Measurements from ENCODE around the gene TPCN2. TPM values are rescaled to one million over a fixed set of nuclear protein-coding genes. Genes with fewer than 3 reads are reported as not detected.

The TPCN2 gene
- total and polyA plus RNA-seq, 2 of the 4 experiments (the other 2 are of a cell fraction): 3.4 to 8.0 TPM

DNA sequence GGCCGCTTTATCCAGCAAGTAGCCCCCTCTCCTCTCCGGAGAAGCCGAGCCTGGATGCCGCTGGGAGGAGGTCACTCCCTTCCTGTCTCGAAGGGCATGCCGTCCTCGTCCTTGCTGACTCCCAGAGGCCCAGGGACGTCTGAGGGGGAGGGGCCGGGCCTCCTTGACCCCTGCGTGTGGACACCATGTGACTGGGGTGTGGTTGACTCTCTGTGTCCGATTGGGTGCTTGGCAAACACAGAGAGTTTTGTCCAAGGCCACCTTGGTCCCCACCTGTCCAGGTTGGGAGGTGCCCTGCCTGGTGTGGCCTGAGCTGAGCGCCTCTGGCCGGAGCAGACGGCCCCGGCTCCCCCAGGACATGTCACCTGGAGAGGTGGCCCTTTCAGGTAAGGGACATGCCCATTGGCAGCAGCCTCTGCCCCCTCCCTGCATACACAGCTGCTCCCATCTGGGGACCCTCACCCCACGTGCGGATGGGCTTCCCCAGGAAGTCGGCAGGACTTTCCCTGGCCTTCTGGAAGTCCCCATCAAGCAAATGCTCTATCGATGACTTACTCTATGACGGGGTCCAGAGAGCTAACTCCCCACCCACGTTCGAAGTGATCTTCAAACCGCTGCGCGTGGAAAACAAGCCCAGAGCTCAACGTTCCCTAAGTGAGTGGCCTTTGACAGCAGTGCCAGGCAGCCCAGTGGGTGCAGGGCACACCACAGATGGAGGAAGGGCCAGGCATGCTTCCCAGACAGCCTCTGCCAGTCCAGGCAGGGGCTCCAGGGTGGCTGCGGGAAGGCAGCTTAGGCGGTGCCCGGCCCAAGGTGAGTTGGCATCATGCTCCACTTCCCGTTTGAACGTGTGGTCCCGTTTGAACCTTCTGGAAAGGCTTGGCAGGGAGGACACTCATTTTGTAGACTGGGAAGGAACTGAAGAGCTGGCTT, 106.8 kb downstream of the TPCN2 start, which contains the start of gene SMIM38:
SMIM38 (plus strand) TSS at position 634 of the 933 bp plus-strand sequence. CDS start 1,912 bp downstream, outside the sequence.
- H3K14ac ChIP-seq (replicated peaks; ENCODE audit: low read depth, low read length): peak within 1 kb of the TSS; percentile 83

More for the DNA sequence above, 106.8 kb downstream of the TPCN2 start, which contains the start of gene SMIM38:
- H3K9me3 ChIP-seq (ENCODE audit: control insufficient read depth, insufficient read depth, low read length): no peaks in the 10 kb centered on the region
- H3K9me1 ChIP-seq (ENCODE audit: insufficient read depth, low read length): peaks cover 3% of the 10 kb centered on the region
- BruUV-seq (replicated peaks): no TSS peak
- H3K4me1 ChIP-seq (ENCODE audit: control insufficient read depth, insufficient read depth, low read length): peaks cover 20% of the 10 kb centered on the region
- peak within 1 kb of the TSS; percentile 83 for H2AFZ ChIP-seq (replicated peaks; ENCODE audit: low read length, poor library complexity)
- TF ChIP-seq MXI1 (IDR thresholded peaks at IDR 0.05; ENCODE audit: borderline replicate concordance, low read depth, low read length): no peak
- peak within 1 kb of the TSS; percentile 52 to 80 for H4K8ac ChIP-seq (ENCODE audit: low read depth in 2 of 2, low read length in 2 of 2)
- in situ Hi-C loops (cut with MboI; ENCODE audit: low sequenced_read_pairs): no loop called here
- H2AK5ac ChIP-seq (ENCODE audit: low read depth, low read length): peak within 1 kb of the TSS; percentile 97
- peak within 1 kb of the TSS; percentile 73; the same call in 1 of the 3 replicates for H2BK15ac ChIP-seq (ENCODE audit: low read depth, low read length)
- no peak within 1 kb of the TSS for H2BK5ac ChIP-seq (ENCODE audit: low read depth, low read length, poor library complexity, severe bottlenecking)
- H3K18ac ChIP-seq (ENCODE audit: low read depth, low read length): peak within 1 kb of the TSS; percentile 67; the same call in 1 of the 2 replicates
- H3K27me3 ChIP-seq (ENCODE audit: control insufficient read depth, insufficient read depth, low read length): no peaks in the 10 kb centered on the region
- H3K27ac ChIP-seq (ENCODE audit: insufficient read depth, low read length): peak within 1 kb of the TSS; percentile 49
- no peaks in the 10 kb centered on the region for H4K20me1 ChIP-seq (ENCODE audit: insufficient read depth, low read length)
- H3K56ac ChIP-seq (ENCODE audit: extremely low read depth, insufficient read depth, low read length): no peak within 1 kb of the TSS
- no peak for ATAC-seq (ENCODE audit: low read depth)
- no peaks in the 10 kb centered on the region for H3K79me1 ChIP-seq (ENCODE audit: low read depth in 1 of 2, low read length in 2 of 2)
- H3K23ac ChIP-seq (ENCODE audit: low read depth, low read length): peak within 1 kb of the TSS; percentile 47; the same call in 1 of the 2 replicates
- peak within 1 kb of the TSS; percentile 20; the same call in 1 of the 2 replicates for H3K9ac ChIP-seq (ENCODE audit: low read depth, low read length)
- CTCF ChIA-PET: no interaction called here
- intact Hi-C loops (cut with micrococcal nuclease): no loop called here
- H2AK9ac ChIP-seq (replicated peaks; ENCODE audit: low read depth, low read length, poor library complexity): peak within 1 kb of the TSS; percentile 83
- peak within 1 kb of the TSS; percentile 80 for H4K91ac ChIP-seq (ENCODE audit: insufficient read depth, low read depth, low read length)
- dilution Hi-C loops (cut with HindIII; ENCODE audit: low sequenced_read_pairs, unreplicated experiment): no loop called here
- peak within 1 kb of the TSS; percentile 85 for H3K4ac ChIP-seq (ENCODE audit: low read depth, low read length)
- WGBS, 2 experiments (ENCODE audit: extremely low coverage in 2 of 2, insufficient read length in 1 of 2): 79% methylated on average over 12 of the region's 32 CpGs; no CpG with 5 or more reads in 1 of the 2 experiments
- no peak within 1 kb of the TSS; the same call in 1 of the 2 replicates for H3K4me2 ChIP-seq (ENCODE audit: low read depth, low read length)
- POLR2A ChIA-PET (ENCODE audit: unreplicated experiment): no interaction called here
- H4K5ac ChIP-seq (ENCODE audit: low read depth, low read length): peak within 1 kb of the TSS; percentile 81
- DNase-seq: no peak
- no peaks in the 10 kb centered on the region for H3K36me3 ChIP-seq (ENCODE audit: control insufficient read depth, insufficient read depth, low read length)
- H2BK120ac ChIP-seq (ENCODE audit: low read depth, low read length): peak within 1 kb of the TSS; percentile 75
- peak within 1 kb of the TSS; percentile 43; the same call in 1 of the 2 replicates for H2BK20ac ChIP-seq (ENCODE audit: low read depth, low read length)
- no peak within 1 kb of the TSS for H3K4me3 ChIP-seq (ENCODE audit: insufficient read depth, low read depth, low read length)

Data from IMR-90 (cell line).